Fibroblast of lung (primary cell): ENCODE results near the gene GGTLC1. TPM values are rescaled to one million over a fixed set of nuclear protein-coding genes. Genes with fewer than 3 reads are reported as not detected.

Source experiments
- DNase-seq, 2 donors: peaks; one replicate each; pipeline versions ENCODE4 v3.0.0 to v3.0.0-alpha.2; 2010; ENCODE audit warnings: low read depth in 2 of 2
- H2AFZ ChIP-seq: 2 replicates; pipeline ENCODE4 v1.5.1; 2012; ENCODE audit warnings: low read length, control low read depth, inconsistent platforms
- H3K27ac ChIP-seq: 2 replicates; pipeline ENCODE4 v1.5.1; 2011; ENCODE audit warnings: low read length, control low read depth; ENCODE audit not compliant: insufficient read depth
- H3K27me3 ChIP-seq: 2 replicates; pipeline ENCODE4 v1.5.1; 2011; ENCODE audit warnings: mild to moderate bottlenecking, low read length; ENCODE audit not compliant: control insufficient read depth, insufficient read depth
- H3K36me3 ChIP-seq: 2 replicates; pipeline ENCODE4 v1.5.1; 2011; ENCODE audit warnings: low read length; ENCODE audit not compliant: control insufficient read depth, insufficient read depth
- H3K4me1 ChIP-seq: 2 replicates; pipeline ENCODE4 v1.5.1; 2011; ENCODE audit warnings: low read length; ENCODE audit not compliant: control insufficient read depth, insufficient read depth; ENCODE audit errors: extremely low read depth
- H3K4me2 ChIP-seq: 2 replicates; pipeline ENCODE4 v1.5.1; 2011; ENCODE audit warnings: low read length, control low read depth; ENCODE audit not compliant: insufficient read depth; ENCODE audit errors: extremely low read depth
- H3K4me3 ChIP-seq, 4 experiments: fragments of 200-600 bp in 1 of 4; sonication (generic) in 1 of 4; replicated peaks in 1 of 4; 2 replicates each; pipeline ENCODE4 v1.5.1; 2011 to 2016; ENCODE audit warnings: low read length in 4 of 4, low read depth in 3 of 4, mild to moderate bottlenecking in 3 of 4, control low read depth in 2 of 4, inconsistent platforms in 1 of 4, mixed read lengths in 1 of 4; ENCODE audit not compliant: insufficient read depth in 1 of 4; ENCODE audit errors: control extremely low read depth in 1 of 4
- H3K79me2 ChIP-seq: 2 replicates; pipeline ENCODE4 v1.5.1; 2012; ENCODE audit warnings: mild to moderate bottlenecking, low read length, inconsistent platforms; ENCODE audit not compliant: control insufficient read depth, insufficient read depth
- H3K9ac ChIP-seq: 2 replicates; pipeline ENCODE4 v1.5.1; 2011; ENCODE audit warnings: mild to moderate bottlenecking, low read length, control low read depth; ENCODE audit not compliant: insufficient read depth
- H3K9me3 ChIP-seq: 2 replicates; pipeline ENCODE4 v1.5.1; 2012; ENCODE audit warnings: low read depth, low read length; ENCODE audit not compliant: control insufficient read depth, insufficient read depth
- H4K20me1 ChIP-seq: 2 replicates; pipeline ENCODE4 v1.5.1; 2011; ENCODE audit warnings: low read length; ENCODE audit not compliant: control insufficient read depth, insufficient read depth; ENCODE audit errors: extremely low read depth
- EZH2 ChIP-seq: IDR thresholded peaks from 2 replicates; pipeline ENCODE4 v1.5.1; 2012; ENCODE audit warnings: low read length, control low read depth, mild to moderate bottlenecking; ENCODE audit errors: missing control alignments
- polyA plus RNA-seq, 2 donors: library from polyadenylated mRNA; depleted of rRNA in 1 of 2; stranded (reverse) in 1 of 2; unstranded in 1 of 2; fragments of >200 nt; gene quantifications; 2 replicates each; pipeline ENCODE4 v1.2.1, GENCODE V29; 2011 to 2012; ENCODE audit warnings: missing spikeins in 1 of 2
- total RNA-seq: library from RNA; depleted of rRNA; stranded (reverse); fragments of >200 nt; gene quantifications from 2 replicates; pipeline ENCODE4 v1.2.1, GENCODE V29; 2014
- TF ChIP-seq, protein P1 (sequence below), 2 donors: IDR thresholded peaks in 1 of 2; conservative IDR thresholded peaks in 1 of 2; 1 replicate in 1 of 2; 2 replicates in 1 of 2; pipeline ENCODE4 v1.5.1; 2011 to 2012; ENCODE audit warnings: low read length in 2 of 2, control low read depth in 1 of 2, inconsistent platforms in 1 of 2, low read depth in 1 of 2, mild to moderate bottlenecking in 1 of 2

GGTLC1 gene
- total and polyA plus RNA-seq, 2 donors (not counting 1 experiment from before 2014, with no cell fraction given): not detected

DNA sequence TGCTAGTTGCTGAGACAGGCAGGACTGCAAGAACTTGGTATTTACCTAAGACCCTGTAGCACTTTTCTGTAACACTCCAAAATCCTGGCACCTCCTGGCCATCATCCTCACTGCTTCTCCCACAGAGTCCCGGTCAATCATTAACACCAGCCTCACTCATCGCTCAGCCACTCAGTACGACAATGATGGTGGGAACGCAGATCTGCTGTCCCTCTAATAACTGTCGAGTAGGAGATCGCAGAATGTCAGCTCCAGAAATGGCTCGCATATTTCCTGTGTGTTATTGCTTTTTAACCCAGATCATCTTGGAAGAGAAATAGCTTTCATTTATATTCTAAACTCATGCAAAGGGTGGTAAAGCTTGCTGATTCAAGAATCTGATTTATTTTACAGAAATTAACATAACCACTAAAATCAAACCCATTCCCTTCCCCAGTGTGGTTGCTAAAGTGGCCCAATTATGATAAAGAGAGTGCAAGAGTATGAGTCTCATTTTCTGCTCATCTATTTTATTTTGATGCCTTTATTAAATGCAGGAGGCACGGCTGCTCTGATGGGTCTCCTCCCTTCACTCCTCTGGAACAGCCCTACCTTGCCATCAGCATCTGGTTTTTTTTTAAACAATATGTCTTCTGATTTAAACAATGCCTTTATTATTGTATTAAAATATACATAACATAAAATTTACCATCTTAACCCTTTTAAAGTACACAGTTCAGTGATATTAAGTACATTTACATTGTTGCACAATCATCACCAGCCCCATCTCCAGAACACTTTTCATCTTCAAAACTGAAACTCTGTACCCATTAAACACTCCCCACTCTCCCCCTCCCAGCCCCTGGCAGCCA lies 28.3 kb upstream of the GGTLC1 start:
- no peaks in the 10 kb centered on the region for H3K9me3 ChIP-seq
- H2AFZ ChIP-seq: no peak overlapping the region
- H3K9ac ChIP-seq: no peak overlapping the region
- no peak overlapping the region for H3K27ac ChIP-seq
- H3K4me2 ChIP-seq: no peak overlapping the region
- TF ChIP-seq, protein P1, sequence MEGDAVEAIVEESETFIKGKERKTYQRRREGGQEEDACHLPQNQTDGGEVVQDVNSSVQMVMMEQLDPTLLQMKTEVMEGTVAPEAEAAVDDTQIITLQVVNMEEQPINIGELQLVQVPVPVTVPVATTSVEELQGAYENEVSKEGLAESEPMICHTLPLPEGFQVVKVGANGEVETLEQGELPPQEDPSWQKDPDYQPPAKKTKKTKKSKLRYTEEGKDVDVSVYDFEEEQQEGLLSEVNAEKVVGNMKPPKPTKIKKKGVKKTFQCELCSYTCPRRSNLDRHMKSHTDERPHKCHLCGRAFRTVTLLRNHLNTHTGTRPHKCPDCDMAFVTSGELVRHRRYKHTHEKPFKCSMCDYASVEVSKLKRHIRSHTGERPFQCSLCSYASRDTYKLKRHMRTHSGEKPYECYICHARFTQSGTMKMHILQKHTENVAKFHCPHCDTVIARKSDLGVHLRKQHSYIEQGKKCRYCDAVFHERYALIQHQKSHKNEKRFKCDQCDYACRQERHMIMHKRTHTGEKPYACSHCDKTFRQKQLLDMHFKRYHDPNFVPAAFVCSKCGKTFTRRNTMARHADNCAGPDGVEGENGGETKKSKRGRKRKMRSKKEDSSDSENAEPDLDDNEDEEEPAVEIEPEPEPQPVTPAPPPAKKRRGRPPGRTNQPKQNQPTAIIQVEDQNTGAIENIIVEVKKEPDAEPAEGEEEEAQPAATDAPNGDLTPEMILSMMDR (conservative IDR thresholded peaks at IDR 0.05 in 1 of 2, IDR thresholded peaks at IDR 0.05 in 1 of 2; ENCODE audit: low read depth in 1 of 2, low read length in 2 of 2): no peak
- TF ChIP-seq EZH2: no peak
- no peak for DNase-seq
- H3K79me2 ChIP-seq: no peaks in the 10 kb centered on the region
- no peaks in the 10 kb centered on the region for H4K20me1 ChIP-seq
- H3K36me3 ChIP-seq: no peaks in the 10 kb centered on the region
- H3K4me1 ChIP-seq: no peaks in the 10 kb centered on the region
- H3K27me3 ChIP-seq: no peaks in the 10 kb centered on the region
- no peak overlapping the region for H3K4me3 ChIP-seq

DNA sequence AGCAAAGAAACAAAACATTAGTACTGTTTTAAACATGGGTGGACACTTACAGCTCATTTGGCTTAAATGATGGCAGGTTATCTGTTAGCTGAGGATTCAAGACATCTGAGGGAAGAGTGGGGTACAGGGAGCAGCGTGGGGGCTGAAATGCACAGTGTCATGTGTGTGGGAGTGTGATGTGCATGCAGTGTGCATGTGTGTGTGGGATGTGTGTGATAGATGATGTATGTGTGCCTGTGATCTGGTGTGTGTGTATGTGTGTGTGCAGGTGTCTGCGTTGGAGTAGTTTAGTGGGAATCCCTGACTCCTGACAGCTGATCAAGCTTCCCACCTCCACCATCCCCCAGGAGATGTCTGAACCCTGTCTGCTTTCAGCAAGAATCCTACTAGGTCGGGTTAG lies 25.4 kb upstream of the GGTLC1 start:
- Histone ChIP-seq H2AFZ (no peak overlapping the region), H3K9me3 (no peaks in the 10 kb centered on the region)
- TF ChIP-seq, protein P1 (conservative IDR thresholded peaks at IDR 0.05 in 1 of 2, IDR thresholded peaks at IDR 0.05 in 1 of 2; ENCODE audit: low read depth in 1 of 2, low read length in 2 of 2): no peak

DNA sequence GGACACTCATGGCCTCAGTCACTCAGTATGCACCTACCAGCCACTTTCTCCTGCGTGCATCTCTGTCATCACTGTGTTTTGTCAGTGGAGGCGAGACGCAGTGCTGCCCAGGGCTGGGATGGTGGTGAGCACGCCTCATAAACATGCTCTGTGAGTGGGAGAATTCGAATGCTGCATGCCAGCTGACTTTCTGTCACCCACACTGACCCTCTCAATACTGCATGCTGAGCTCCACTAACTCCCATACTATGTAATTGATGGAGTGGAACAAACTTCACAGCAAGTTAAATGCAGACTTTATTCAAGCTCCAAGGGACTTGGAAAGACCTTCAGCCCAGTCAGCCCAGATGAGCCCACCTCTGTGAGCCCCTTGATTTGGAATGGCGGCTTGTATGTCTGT lies 22.7 kb upstream of the GGTLC1 start:
- no peak for DNase-seq
- Histone ChIP-seq H3K27ac (no peak overlapping the region), H3K9ac (no peak overlapping the region), H3K36me3 (no peaks in the 10 kb centered on the region), H2AFZ (no peak overlapping the region), H3K9me3 (no peaks in the 10 kb centered on the region), H3K4me2 (no peak overlapping the region), H4K20me1 (no peaks in the 10 kb centered on the region), H3K4me1 (no peaks in the 10 kb centered on the region), H3K79me2 (no peaks in the 10 kb centered on the region), H3K27me3 (no peaks in the 10 kb centered on the region), H3K4me3 (no peak overlapping the region)
- TF ChIP-seq, protein P1 (conservative IDR thresholded peaks at IDR 0.05 in 1 of 2, IDR thresholded peaks at IDR 0.05 in 1 of 2; ENCODE audit: low read depth in 1 of 2, low read length in 2 of 2): no peak
- TF ChIP-seq EZH2: no peak

More for the DNA sequence above, 25.4 kb upstream of the GGTLC1 start:
- Histone ChIP-seq H3K36me3 (no peaks in the 10 kb centered on the region), H3K4me3 (no peak overlapping the region), H3K27ac (no peak overlapping the region), H3K9ac (no peak overlapping the region), H3K4me2 (no peak overlapping the region), H3K27me3 (no peaks in the 10 kb centered on the region), H3K4me1 (no peaks in the 10 kb centered on the region), H3K79me2 (no peaks in the 10 kb centered on the region), H4K20me1 (no peaks in the 10 kb centered on the region)
- DNase-seq: no peak
